NOMO-1 (cell line): Measurements from ENCODE around the gene TBC1D25.

Source experiments
- DNase-seq, 2 experiments: peaks; one replicate each; lab custom pipeline; 2025; ENCODE audit not compliant: unreplicated experiment in 2 of 2; lab: John Stamatoyannopoulos, UW

The TBC1D25 gene

GRCh38 chrX:48539345-48540027, at the start of gene TBC1D25:
TBC1D25 (plus strand) TSS chrX:48539714; CDS start chrX:48539798, 84 bp downstream.
- DNase-seq, result peak; percentile 93 to 94

GRCh38 chrX:48489892-48490291, 49.6 kb upstream of the TBC1D25 start:
- DNase-seq, result no peak

- no peak for DNase-seq
Measured at GRCh38 chrX:48490661-48491060, 48.9 kb upstream of the TBC1D25 start.

- no peak for DNase-seq
Measured at GRCh38 chrX:48491809-48492208, 47.7 kb upstream of the TBC1D25 start.

- peak in 1 of 2 experiments; percentile 9 for DNase-seq
Measured at GRCh38 chrX:48492293-48492910, 47.1 kb upstream of the TBC1D25 start.

- no peak for DNase-seq
Measured at GRCh38 chrX:48493890-48494364, 45.6 kb upstream of the TBC1D25 start.

- no peak for DNase-seq
Measured at GRCh38 chrX:48496660-48497059, 42.9 kb upstream of the TBC1D25 start.

- no peak for DNase-seq
Measured at GRCh38 chrX:48497871-48498270, 41.6 kb upstream of the TBC1D25 start.

- DNase-seq, result no peak
Measured at GRCh38 chrX:48498374-48498809, 41.1 kb upstream of the TBC1D25 start.

- no peak for DNase-seq
Measured at GRCh38 chrX:48504261-48504660, 35.3 kb upstream of the TBC1D25 start.

- DNase-seq, result no peak
Measured at GRCh38 chrX:48505481-48505880, 34.0 kb upstream of the TBC1D25 start.

GRCh38 chrX:48507246-48507645, 32.3 kb upstream of the TBC1D25 start:
- DNase-seq, result no peak

- peak; percentile 45 to 62 for DNase-seq
Measured at GRCh38 chrX:48508400-48509244, 30.9 kb upstream of the TBC1D25 start, which contains the start of gene PORCN. PORCN (plus strand) TSS chrX:48508992; CDS start chrX:48509821, 829 bp downstream.

GRCh38 chrX:48509245-48509590, 30.3 kb upstream of the TBC1D25 start:
- no peak for DNase-seq

- DNase-seq, result no peak
Measured at GRCh38 chrX:48509619-48510018, 29.9 kb upstream of the TBC1D25 start.

GRCh38 chrX:48511560-48511959, 28.0 kb upstream of the TBC1D25 start:
- no peak for DNase-seq

- no peak for DNase-seq
Measured at GRCh38 chrX:48512371-48512935, 27.1 kb upstream of the TBC1D25 start.

GRCh38 chrX:48513670-48514069, 25.8 kb upstream of the TBC1D25 start:
- DNase-seq, result no peak

GRCh38 chrX:48514126-48514806, 25.2 kb upstream of the TBC1D25 start:
- no peak for DNase-seq

- DNase-seq, result no peak
Measured at GRCh38 chrX:48514868-48515460, 24.6 kb upstream of the TBC1D25 start.
